Measurements from ENCODE around the gene RAB4A.
"Not testable (repeated sequence)": the region's sequence is repeated elsewhere in the genome, so short reads cannot be mapped to it uniquely, and the experiment has no call there.

RAB4A gene

GRCh38 chr1:229272164-229273158, 1.6 kb downstream of the RAB4A start:
- no peak for DNase-seq (ENCODE audit: low read depth)

- DNase-seq (ENCODE audit: low read depth): no peak
Observed at GRCh38 chr1:229273507-229274232, 2.8 kb downstream of the RAB4A start.

- DNase-seq (ENCODE audit: low read depth): no peak
Observed at GRCh38 chr1:229275005-229275404, 4.1 kb downstream of the RAB4A start.

DNA sequence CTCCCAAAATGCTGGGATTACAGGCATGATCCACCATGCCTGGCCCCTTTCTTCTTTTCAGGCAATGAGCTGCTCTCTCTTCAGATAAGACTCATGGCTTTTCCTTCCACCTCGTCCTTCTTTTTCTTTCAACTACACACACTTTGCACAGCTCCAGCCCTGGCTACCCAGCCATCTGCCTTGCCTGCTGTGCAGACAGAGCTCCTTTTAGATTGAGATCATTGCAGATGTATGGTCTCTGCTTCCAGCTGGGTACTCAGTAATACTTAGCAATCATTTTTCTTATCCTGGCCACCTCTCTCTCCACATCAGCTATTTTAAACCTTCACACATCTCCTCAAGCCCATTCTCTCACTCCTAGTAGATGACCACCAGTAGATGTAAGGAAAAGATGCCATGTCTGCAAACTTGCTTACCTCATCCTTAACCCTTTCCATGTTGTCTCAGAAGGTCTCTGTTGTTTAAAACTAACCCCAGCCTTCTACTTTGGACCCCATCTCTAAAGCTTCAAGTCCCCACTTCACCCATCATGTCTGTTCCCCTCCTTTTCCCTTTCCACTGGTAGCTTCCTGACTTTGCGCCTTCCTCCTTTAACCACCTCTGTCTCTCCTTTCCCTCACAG, 7.3 kb downstream of the RAB4A start:
- no peak for DNase-seq (ENCODE audit: low read depth)

GRCh38 chr1:229279242-229279641, 8.3 kb downstream of the RAB4A start:
- no peak for DNase-seq (ENCODE audit: low read depth)

GRCh38 chr1:229280037-229280828, 9.3 kb downstream of the RAB4A start:
- no peak for DNase-seq (ENCODE audit: low read depth)

DNA sequence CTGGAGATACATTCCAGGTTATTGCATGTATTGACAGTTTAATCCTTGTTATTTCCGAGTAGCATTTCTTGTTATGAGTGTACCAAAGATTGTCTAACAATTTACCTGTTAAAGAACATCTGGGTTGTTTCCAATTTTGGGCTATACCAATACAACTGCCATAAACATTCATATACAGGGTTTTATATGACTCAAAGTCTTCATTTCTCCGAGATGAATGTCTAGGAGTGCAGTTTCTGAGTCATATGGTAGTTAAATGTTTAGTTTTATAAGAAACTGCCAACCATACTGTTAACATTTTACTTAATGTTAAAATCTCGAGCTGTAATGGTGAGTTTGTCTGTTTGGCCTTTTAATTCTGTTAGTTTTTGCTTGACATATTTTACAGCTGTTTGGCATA, 10.0 kb downstream of the RAB4A start:
- DNase-seq (ENCODE audit: low read depth): no peak

- no peak for DNase-seq (ENCODE audit: low read depth)
Observed at GRCh38 chr1:229281339-229281926, 10.5 kb downstream of the RAB4A start.

- DNase-seq (ENCODE audit: low read depth): no peak
Observed at GRCh38 chr1:229282295-229282823, 11.4 kb downstream of the RAB4A start.

DNA sequence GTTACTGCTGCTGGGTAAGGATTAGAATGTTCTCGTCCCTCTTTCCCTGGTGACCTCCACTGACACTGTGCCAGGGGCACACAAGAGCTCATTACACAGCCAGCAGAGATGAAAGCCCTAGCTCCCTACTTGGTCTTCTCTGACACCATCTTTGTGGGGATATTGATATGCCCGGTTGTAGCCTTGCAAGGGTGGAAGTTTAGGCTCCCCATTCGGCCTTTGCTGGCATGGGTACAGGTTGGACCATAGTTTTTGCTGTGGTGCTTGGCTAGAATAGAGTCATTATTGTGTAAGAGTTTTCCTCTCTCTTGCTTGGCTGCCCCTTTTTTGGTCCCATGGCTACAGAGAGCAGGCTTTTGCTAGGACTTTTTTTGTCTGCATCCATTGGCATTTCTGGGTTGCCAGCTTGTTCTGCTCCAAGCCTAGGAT, 12.3 kb downstream of the RAB4A start:
- DNase-seq (ENCODE audit: low read depth): no peak

GRCh38 chr1:229284887-229285286, 14.0 kb downstream of the RAB4A start:
- no peak for DNase-seq (ENCODE audit: low read depth)

DNA sequence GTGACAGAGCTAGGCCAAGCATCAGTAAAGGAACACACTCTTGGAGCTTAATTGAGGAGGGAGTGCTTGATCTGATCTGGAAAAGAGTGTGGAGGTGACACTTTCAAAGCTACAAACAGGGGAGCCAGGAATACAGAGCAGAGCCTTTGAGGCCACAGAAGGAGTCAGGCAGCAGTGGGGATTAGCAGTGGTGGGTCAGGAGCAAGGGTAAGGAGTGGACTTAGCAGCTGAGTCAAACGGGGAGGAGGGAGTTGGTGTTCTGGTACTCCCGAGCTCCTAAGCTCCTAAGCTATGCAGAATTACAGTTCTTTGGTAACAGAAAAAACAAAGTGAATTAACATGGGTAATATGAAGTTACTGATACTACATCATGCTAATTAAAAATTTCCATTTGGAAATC, 14.5 kb downstream of the RAB4A start:
- no peak for DNase-seq (ENCODE audit: low read depth)

DNA sequence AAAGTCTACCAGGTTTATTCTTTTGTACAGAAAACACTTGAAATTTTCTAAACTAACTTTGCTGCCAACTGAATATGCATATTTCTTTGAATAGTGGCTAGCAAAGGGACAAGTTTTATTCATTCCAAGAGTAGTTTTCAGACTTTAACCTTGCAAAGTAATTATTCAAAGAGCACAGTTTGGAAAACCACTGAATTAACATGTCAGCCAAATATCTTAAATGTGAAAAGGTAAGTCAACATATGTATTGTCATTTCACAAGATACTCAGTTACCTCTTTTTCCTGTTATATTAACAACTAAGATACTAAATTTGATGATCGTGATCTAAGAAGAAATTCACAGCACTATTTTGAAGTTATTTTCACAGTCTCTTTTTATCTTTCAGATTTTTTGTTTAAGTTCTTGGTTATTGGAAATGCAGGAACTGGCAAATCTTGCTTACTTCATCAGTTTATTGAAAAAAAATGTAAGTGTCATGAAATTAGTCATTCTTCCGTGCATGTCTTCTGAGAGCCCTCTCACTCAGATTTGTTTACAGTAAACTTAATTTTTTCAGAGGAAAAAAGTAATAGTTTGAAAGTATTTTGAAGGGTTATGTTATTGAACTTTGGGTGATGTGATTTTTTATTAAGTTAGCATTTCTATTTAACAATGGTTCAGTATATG, 15.3 kb downstream of the RAB4A start:
- no peak for DNase-seq (ENCODE audit: low read depth)

- no peak for DNase-seq (ENCODE audit: low read depth)
Observed at GRCh38 chr1:229287267-229287666, 16.4 kb downstream of the RAB4A start.

GRCh38 chr1:229288516-229288915, 17.6 kb downstream of the RAB4A start:
- no peak for DNase-seq (ENCODE audit: low read depth)

- DNase-seq (ENCODE audit: low read depth): not testable (repeated sequence)
Observed at GRCh38 chr1:229291686-229292085, 20.8 kb downstream of the RAB4A start.

GRCh38 chr1:229293528-229294204, 22.8 kb downstream of the RAB4A start:
- no peak for DNase-seq (ENCODE audit: low read depth)

DNA sequence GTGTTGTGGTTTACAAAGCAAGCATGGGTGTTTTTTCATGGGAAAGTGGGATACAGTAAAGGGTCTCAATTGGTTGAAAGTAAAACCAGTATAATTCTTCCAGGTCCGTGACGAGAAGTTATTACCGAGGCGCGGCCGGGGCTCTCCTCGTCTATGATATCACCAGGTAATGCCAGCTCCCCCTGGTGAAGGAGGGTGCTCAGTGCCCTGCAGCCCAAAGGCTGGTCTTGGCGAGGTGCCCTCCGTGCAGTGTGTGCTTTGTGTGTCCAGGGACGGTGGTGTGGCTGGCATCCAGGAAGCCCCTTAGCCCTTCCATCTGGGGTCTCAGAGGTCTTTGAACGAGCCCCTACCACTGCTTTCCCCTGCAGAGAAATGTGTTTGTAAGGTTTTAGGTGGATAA, 24.8 kb downstream of the RAB4A start:
- DNase-seq (ENCODE audit: low read depth): no peak

DNA sequence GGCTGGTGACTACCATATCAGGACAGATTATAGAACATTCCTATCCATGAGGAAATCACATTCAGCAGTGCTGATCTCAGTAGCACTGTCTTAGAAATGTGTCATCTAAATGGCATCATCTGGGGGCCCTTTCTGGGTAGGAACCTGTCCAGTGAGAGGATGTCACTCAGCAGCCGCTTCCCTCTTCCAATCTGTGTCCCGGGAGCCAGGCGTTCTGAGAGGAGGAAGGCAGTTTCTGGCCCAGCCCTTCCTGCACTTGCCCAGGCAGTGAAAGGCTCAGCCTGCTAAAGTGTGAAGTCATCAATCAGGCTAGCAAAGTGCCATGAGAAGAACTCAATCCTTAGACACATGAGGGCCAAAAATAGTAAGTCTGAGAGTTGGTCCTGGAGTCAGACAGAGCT, 25.6 kb downstream of the RAB4A start:
- DNase-seq (ENCODE audit: low read depth): no peak

DNA sequence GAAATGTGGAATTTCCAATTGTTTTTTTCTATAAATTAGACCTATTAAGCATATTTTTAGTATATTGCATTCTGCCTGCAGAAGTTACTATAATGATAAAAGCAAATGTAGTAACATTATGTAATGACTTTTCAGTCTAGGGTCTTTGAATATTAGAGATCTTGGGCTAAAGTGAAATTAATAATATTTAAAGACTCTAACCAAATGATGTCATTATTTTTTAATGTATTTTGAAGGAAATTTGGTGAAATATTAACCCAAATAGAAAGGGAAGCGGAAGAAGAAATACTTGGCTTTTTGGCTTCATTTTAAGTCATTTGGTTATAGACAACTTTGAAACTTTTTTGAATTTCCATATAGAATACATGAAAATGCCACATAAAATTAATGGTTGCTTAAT, 26.8 kb downstream of the RAB4A start:
- DNase-seq (ENCODE audit: low read depth): no peak

Measured in stimulated activated CD4-positive, alpha-beta T cell treated with anti-CD3 and anti-CD28 coated beads, Interleukin-2, amount 100 ng/mL, for 4 hours (primary cell).